Superior temporal gyrus (tissue), 1 donor: ENCODE measurements around the gene ZNF367.

Source experiments
- DNase-seq: peaks from one replicate; pipeline ENCODE4 v3.0.0-alpha.2; 2016; ENCODE audit errors: extremely low spot score

ZNF367 gene

DNA sequence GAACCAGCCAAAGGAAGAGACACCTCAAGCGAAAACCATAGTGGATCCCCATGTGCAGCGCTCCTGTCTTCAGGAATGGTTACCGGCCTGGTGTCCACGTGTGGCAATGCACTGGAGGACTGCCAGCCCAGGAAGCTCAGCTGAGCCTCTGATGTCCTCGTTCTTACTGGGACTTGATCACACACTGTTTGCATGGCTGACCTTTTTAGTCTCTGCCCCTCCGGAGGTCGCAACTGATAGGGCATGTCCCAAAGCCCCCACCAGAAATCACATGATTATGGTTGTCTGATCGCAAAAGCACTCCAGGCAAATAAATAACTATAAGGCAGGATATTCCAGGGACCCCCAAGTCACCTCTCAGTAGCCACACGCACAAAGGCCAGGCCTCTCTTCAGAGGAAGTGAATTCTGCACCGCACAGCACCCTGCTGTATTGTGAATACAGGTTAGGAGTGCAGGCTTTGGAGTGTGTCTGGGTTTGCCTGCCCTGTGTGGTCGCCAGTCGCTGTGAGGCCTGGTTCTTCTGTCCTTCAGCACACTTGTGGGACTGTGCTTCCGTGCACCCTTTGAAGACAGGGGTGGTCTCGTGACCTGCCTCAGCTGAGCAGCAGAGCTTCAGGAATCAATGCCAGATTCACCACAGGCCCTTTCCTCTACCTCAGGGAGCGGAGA is 18.4 kb upstream of the ZNF367 start:
- no peak for DNase-seq

DNA sequence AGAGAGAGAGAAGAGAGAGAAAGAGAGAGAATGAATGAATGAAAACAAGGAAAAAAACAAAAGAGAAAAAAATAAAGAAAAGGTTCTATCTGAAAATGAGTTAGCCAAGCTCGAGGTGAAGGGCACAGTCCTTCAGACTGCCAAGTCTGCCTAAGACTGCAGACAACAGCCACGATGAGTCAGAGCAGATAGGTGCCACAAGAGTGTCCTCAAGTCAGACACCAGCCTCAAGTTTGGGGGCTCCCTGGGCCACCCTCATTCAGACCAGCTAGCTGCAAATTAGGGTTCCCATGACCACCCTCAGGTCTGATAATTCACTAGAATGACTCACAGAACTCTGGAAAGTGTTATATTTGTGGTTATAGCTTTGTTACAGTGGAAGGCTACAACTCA is 17.9 kb upstream of the ZNF367 start:
- no peak for DNase-seq

DNA sequence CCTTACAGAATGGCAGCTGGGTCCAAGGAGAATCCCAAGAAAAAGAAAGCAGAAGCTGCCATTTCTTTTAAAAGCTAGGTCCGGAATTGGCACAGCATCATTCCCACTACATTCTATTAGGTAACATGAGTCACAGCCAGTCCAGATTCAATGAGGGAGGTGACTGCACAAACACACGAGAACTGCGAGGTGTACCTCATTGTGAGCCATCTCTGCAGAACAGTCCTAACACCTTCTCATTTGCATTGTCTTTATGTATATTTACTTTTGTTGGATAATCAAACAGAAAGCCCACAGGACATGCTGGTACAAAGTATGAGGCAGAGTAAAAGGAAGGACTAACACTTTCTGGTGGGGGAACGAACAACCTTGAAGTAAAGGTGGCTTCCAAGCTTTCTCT is 17.2 kb upstream of the ZNF367 start:
- DNase-seq = no peak

DNA sequence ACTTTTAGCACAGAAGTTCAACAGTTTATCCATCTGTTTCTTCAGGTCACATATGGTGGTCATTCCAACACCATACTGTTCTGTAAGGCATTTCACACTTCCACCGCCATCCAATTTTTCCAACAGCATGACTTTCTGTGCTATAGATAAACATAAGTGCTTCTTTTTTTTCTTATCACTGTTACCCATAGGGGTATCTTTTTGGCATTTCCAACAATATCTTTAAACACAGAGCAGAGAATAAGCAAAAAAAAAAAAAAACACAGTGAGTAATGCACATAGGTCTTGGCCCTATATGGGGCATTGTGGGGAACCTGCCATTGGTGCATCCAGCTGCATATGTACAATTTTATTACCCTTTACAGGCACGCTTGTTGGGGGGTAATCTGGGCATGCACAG is 12.2 kb upstream of the ZNF367 start:
- DNase-seq = no peak

DNA sequence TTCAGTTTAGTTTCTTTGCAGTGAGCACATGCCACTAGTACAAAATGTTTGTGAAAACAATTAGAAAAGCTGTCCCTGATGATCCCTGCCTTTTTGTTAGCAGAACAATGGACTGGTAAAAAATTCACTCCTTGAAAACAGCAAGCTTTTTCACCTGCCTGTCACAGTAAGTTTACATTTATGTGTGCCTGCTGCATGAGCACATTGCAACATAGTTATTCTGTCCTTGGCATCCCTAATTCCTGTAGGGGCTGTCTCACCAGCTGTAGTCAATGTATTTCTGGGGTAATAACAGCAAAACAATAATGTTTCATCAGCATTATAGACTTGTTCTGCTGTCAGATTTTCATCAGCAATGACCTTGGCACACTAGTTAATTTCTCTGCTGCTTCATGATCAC is 11.6 kb upstream of the ZNF367 start:
- DNase-seq = no peak

DNA sequence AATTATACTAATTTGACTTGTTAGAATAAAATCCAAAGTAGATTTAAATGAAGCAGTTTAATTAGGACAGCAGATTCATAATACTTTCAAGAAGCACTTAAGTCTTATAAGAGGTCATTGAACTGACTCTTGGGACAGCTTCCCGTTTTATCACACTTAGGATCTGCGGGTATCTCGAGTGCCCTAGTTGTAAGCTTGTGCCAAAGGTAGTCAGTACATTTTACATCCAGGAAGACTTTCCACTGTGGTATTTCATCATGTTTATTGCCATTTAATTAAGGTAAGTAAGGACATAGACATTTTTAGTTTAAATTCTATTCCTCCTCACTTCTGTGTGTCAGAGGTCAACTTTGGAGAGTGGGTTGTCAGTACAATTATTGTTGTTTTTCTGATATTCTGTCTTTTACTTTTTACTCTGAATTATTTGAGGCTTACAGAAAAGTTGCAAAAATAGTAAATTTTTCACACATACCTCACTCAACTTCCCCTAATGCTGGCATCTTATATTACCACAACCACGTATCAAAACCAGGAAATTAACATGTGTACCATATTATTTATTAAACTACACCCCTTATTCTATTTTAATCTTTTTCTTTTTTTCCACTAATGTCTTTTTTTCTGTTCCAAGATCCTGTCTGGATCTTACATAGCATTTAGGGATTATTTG is 7.5 kb upstream of the ZNF367 start:
- DNase-seq = no peak

DNA sequence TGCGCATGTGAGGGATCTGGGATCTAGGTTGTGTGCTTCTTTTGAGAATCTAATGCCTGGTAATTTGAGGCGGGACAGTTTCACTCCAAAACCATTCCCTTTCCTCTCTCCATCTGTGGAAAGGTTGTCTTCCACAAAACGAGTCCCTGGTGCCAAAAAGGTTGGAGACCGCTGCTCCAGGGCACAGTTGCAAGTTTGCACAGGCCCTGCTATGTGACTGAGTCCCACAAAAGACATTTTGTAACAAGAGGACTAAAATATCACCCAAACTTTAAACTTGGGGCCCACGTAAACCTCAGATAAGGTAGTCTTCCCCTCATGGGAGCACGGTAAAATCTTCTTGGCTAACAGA is 5.8 kb upstream of the ZNF367 start:
- no peak for DNase-seq

DNA sequence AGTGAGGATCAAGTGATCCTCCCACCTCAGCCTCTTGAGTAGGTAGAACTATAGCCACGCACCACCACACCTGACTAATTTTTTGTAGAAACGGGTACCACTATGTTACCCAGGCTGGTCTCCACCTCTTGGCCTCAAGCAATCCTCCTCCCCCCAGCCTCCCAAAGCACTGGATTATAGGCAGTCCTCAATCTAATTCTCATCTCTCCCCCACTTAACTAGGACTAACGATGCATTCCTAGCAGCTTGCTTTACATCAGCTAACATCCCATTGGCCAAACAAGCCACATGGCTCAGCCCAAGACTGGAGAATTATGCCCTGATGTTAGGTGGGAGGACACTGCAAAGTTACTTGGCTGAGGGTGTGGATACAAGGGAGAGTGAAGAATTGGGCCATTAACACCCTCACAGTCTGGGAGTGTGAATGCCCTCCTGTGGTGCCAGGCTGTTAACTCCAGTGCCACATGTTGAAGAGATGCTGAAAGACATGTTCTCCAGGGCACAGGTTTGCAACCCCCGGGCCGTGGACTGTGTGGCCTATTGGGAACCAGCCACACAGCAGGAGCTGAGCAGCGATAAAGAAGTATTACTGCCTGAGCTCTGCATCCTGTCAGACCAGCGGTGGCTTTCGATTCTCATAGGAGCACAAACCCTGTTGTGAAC is 5.3 kb upstream of the ZNF367 start:
- no peak for DNase-seq

DNA sequence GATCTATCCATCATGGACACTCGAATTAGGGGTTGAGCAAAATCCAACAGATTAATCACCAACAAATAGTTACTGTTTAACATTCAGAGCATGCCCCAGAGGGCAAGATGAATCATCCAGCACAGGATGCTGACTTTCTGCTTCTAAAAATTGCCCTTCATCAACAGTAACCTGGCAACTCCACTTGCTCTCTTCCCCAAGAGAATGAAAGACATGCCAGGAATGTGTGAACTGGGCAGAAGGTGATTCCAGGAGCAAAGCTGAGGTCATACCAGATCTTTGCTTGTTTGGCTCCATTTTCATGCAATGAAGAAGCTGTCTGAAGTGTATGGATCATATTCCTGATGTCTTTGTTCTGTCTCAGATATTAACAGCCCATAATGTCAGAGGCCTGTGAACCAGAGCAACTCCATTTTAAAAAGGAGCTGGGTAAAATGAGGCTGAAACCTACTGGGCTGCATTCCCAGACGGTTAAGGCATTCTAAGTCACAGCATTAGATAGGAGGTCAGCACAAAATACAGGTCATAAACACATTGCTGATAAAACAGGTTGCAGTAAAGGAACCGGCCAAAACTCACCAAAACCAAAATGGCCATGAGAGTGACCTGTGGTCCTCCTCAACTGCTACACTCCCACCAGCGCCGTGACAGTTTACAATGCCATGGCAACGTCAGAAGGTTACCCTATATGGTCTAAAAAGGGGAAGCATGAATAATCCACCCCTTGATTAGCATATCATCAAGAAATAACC is 2.5 kb upstream of the ZNF367 start:
- DNase-seq = no peak

DNA sequence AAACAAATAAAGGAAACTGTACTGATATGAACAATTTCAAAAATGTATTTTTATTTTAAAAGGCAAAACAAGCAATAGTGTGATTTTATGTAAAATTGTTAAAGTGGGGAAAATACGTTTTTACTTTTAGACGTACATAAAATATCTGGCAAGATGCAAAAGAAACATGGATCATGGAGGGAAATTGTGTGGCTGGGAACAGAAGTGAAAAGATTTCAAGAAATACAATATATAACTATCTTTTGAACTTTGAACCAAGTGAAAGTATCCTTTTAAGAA is 1.5 kb upstream of the ZNF367 start:
- peak; percentile 55 for DNase-seq

DNA sequence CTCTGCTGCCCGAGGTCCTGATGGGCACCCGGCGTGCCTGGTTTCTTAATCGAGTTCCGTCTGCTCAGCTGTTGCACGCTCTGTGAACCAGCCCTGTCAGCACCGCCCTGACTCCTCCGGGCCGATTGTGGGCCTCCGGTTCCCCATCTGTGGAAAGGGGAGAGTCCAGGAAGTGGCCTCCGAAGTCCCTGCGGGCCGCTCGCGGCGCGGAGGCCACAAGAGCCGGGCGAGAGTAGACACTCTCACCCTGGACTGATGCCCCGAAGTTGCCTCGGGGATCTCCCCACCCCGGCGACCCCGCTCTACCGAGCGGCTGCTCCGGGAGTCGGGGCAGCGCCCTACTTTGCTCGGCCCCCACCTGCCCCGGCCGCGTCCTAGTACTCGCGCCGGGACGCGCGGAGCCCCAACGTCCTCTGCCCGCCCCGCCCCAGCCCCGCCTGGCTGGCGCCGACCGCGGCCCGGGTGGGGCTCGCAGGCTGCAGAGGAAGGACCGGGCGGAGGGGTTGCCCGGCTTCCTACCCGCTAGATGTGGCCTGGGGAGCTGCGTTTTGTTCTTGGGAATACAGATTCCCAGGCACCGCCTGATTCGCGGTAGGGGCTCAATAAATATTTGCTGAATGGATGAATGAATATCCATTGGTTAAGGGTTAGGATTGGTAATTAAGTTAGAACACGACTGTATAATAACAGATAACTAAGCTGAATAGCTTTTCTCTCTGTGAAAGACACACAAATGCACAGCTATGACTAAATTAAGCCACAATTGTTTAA is 935 bp upstream of the ZNF367 start:
- DNase-seq = no peak

DNA sequence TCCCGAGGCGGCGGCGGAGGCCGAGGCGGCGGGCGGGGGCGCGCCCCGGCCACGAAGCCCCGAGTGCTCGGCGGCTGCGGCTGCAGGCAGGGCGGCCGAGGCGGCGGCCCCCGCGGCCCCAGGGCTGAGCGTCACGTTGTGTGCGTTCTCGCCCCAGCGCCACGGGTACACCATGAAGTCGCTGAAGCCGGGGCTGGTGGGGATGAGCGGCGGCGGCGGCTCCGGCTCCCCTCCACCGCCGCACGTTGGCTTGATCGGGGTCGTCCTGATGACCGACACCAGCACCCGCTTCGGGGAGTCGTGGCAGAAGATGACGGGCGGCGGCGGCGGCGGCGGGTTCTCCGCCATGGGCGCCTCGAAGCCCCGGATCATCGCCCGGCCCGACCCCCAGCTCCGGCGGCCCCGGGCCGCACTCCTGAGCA is 498 bp downstream of the ZNF367 start:
- DNase-seq = no peak

DNA sequence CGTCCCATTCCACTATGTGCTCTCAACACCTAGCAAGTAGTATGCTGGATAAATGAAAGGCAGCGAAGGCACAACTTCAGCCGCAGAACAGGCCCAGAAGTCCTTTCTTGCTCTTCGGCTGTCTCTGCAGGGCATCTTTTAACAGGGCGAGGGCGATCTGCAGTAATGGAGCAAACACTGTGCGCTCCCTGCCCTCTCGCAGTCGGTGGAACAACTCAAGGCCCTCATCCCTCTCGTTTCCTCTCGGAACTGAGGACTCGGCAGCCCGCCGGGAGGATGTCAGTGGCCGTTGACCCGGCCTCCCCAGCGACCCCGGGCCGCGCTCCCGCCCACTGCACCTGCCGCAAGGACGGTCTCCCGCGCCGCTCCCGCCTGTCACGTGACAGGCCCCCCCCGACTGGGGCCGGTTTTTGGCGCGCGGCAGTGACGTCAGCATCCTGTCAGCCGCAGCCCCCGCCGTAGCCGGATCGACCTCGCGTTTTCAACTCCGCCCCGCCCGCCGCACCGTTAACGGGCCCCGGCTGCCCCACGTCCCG is 1.1 kb downstream of the ZNF367 start:
- DNase-seq = peak; percentile 86

DNA sequence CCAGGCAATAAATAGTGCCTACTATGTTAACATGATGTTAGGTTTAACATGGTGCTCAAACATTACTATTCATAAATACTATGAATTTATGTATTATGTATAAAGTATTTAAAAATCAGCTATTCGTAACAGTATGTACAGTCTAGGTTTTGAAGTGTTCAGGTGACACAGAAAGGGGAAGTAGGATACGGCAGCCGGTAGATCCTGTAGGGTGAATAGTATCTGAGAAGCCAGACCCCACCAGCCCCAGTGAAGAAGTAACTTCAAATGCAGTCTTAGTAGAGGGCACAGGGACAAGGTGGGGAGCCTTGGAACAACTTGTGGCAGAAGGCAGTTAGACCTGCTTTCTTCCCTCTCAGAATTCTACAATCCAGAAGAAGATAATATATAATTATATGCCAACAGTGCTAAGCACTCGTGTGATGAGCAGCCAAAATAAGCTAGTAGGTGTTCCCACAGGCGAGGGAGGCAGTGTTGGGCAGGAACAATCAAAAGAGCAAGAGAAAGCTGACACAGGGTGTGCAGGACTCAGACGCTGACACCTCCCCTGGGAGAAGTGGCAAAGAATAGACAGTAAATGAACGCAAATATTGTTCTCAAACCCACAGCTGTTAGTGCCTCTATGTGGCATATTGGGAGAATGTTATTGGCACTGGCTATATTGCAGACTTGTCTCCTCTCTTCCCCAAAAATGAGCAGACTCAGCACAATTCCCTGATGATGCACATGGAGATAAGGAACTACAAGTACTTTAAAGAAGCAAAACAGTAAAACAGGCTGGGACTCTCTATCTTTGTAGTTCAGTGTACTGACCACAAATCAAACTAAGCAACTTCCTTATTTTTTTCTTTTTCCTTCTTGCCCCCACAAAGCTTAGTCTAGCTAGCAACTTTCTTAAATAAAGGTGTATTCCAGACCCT is 4.6 kb downstream of the ZNF367 start:
- peak; percentile 79 for DNase-seq

DNA sequence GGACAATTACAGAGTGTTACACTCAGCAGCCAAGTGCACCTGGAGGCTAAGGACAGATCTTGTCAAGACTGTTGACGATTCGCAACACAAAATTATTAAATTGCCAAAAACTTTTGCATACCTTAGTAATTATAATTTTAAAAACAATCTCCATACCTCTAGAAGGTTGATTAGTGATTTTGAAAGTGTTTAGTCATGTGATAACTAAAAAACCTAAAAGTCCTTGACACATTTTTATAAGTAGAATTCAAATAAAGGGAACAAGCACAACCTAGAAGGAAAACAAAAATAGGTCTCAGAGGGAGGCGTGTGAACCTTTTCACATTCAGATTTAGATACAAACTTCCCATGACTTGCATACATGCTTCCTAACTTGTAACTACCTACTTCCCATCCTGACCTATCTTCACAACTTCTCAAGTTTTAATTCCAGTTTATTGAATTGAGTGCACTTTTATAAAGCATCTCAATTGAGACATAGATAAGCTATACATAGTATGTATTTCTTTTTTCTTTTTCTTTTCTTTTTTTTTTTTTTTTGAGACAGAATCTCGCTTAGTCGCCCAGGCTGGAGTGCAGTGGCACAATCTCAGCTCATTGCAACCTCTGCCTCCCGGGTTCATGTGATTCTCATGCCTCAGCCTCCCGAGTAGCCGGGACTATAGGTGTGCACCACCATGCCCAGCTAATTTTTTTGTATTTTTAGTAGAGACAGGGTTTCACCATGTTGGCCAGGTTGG is 5.8 kb downstream of the ZNF367 start:
- no peak for DNase-seq

DNA sequence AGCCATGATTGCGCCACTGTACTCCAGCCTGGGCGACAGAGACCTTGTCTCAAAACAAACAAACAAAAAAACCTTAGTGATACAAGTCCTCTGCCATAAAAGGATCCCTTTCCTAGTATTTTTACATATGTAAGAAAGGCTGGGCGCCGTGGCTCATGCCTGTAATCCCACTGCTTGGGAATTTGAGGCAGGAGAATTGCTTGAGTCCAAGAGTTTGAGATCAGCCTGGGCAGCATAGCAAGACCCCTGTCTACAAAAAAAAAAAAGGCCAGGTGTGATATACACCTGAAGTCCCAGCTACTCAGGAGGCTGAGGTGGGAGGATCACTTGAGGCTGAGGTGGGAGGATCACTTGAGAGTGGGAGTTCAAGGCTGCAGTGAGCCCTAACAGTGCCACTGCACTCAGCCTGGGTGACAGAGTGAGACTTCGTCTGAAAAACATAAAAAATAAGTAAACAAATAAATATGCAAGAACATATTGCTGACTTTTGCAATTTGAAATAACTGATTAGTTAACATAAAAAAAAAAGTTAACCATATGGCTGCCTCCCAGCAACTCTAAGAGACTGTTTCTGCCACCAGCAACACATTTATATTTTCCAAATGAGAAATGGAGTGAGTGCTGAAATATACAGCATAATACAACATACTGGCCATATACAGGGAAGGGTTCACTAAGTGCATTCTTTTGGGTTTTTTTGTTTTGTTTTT is 6.9 kb downstream of the ZNF367 start:
- DNase-seq = no peak

DNA sequence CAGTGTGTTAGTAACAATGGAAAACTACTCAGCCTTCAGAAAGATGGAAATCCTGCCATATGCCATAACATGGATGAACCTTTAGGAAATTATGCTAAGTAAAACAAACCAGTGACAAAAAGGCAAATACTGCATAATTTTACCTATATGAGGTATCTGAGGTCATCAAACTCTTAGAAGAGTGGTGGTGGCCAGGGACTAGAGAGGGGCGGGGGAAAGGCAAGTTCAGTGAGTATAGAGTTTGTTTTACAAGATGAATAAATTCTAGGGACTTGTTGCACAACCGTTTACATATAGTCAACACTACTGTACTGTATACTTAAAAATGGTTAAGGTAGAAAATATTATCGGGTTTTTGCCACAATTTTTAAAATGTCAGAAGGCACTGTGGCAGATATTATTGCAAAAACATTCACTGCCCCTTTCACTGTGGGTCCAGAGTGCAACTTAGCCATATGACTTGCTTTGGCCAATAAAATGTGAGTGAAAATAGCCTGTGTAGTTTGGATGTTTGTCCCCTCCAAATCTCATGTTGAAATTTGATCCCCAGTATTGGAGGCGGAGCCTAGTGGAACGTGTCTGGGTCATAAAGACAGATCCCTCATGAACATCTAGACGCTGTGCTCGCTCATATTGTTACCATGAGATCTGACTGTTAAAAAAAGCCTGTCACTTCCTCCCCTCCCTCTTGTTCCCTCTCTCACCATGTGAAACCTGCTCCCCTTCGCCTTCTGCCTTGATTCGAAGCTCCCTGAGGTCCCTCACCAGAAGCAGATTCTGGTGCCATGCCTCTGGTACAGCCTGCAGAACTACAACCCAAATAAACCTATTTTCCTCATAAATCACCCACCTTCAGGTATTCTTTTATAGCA is 9.5 kb downstream of the ZNF367 start:
- DNase-seq = no peak

DNA sequence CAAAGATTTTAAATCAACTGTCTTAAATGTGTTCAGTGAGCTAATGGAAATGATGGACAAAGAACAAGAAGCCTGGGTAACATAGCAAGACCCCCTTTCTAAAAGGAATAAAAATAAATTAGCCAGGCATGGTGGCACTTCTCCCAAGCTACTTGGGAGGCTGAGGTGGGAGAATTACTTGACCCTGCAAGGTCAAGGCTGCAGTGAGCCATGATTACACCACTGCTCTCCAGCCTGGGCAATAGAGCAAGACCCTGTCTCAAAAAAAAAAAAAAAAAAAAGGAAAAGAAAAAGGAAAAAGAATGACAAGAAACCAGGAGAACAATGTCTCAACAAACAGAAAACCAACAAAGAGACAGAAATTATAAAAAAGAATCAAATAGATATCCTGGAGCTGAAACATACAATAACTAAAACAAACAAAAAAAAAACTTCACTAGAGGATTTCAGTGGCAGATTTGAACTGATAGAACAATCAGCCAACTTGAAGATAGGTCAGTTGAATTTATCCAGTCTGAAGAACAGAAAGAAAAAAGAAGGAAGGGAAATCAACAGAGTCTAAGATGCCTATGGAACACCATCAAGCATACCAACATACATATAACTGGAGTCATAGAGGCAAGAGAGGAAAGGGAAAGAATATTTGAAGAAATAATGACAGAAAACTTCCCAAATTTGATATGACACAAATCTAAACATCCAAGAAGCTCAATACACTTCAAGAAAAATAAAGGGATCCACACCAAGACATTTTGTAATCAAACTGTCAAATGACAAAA is 17.8 kb downstream of the ZNF367 start:
- no peak for DNase-seq
